SK-N-SH (cell line): ENCODE data around the gene PAPOLB.

Experiments used
- CHD2 ChIP-seq: fragments of 150-350 bp; IDR thresholded peaks from 2 replicates; pipeline ENCODE4 v1.6.1; 2018; ENCODE audit warnings: low read length; ENCODE audit not compliant: partially characterized antibody
- EP300 ChIP-seq, 2 experiments: IDR thresholded peaks; 2 replicates each; pipeline versions ENCODE4 v1.4.0 to v1.6.1; 2012; ENCODE audit warnings: borderline replicate concordance in 1 of 2, low read depth in 1 of 2, low read length in 1 of 2
- POLR2AphosphoS5 ChIP-seq: IDR thresholded peaks from 2 replicates; pipeline ENCODE4 v1.6.1; 2012; ENCODE audit warnings: low read depth, low read length
- RCOR1 ChIP-seq: fragments of 150-350 bp; IDR thresholded peaks from 2 replicates; pipeline ENCODE4 v1.6.1; 2017; ENCODE audit warnings: antibody characterized with exemption, low read length
- TCF12 ChIP-seq: IDR thresholded peaks from 2 replicates; pipeline ENCODE4 v1.4.0; 2012
- TF ChIP-seq, protein P1 (sequence below): fragments of 200-600 bp; sonication (generic); IDR thresholded peaks from 2 replicates; pipeline ENCODE4 v1.6.1; 2017; ENCODE audit warnings: antibody characterized with exemption, mild to moderate bottlenecking, moderate library complexity
- TF ChIP-seq, protein P2 (sequence below): IDR thresholded peaks from 2 replicates; pipeline ENCODE4 v1.4.0; 2012; ENCODE audit warnings: low read depth
- TF ChIP-seq, protein P3 (sequence below): fragments of 150-350 bp; IDR thresholded peaks from 2 replicates; pipeline ENCODE4 v1.6.1; 2016; ENCODE audit warnings: mild to moderate bottlenecking, low read depth, low read length
- TF ChIP-seq, protein P4 (sequence below): IDR thresholded peaks from 2 replicates; pipeline ENCODE4 v1.4.0; 2012; ENCODE audit warnings: low read depth, borderline replicate concordance

DNA sequence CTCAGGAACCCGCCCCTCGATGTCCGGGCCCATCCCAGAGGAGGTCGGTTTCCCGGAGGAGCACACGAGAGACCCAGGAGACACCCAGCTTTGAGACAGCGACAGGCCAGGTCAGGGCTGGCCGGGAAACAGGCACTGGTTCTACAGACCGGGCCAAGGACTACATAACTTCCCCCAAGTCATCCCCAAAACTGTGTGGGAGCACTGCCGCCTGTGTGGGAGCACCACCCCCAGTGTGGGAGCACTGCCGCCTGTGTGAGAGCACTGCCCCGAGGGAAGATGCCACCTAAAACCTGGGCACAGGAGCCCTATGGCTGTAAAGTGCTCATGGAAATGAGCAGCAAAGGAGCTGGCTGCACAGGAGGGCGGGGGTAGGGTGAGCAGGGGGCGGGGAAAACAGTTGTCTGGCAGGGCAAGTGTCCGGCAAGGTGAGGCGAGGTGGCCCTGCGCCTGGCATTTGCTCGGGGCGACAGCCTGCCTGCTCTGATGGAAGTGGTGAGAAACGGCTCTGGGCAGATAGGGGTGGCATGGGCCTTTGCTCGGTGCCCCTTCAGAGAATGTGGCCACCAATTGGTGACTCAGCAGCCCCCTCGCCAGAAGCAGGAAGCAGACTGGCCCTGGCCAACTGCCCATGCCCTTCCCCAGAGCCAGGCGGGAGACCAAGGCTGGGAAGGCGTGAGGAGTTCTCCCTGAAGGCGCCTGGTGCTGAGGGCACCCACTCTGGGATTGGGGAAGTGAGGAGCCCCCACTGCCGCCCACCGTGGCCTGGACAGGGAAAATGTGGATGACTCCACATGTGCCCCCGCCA is 26.2 kb downstream of the PAPOLB start:
- no peak for TF ChIP-seq TCF12
- TF ChIP-seq, protein P1, sequence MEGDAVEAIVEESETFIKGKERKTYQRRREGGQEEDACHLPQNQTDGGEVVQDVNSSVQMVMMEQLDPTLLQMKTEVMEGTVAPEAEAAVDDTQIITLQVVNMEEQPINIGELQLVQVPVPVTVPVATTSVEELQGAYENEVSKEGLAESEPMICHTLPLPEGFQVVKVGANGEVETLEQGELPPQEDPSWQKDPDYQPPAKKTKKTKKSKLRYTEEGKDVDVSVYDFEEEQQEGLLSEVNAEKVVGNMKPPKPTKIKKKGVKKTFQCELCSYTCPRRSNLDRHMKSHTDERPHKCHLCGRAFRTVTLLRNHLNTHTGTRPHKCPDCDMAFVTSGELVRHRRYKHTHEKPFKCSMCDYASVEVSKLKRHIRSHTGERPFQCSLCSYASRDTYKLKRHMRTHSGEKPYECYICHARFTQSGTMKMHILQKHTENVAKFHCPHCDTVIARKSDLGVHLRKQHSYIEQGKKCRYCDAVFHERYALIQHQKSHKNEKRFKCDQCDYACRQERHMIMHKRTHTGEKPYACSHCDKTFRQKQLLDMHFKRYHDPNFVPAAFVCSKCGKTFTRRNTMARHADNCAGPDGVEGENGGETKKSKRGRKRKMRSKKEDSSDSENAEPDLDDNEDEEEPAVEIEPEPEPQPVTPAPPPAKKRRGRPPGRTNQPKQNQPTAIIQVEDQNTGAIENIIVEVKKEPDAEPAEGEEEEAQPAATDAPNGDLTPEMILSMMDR, result no peak
- TF ChIP-seq CHD2, result no peak
- TF ChIP-seq, protein P2, sequence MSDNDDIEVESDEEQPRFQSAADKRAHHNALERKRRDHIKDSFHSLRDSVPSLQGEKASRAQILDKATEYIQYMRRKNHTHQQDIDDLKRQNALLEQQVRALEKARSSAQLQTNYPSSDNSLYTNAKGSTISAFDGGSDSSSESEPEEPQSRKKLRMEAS, result no peak
- no peak for TF ChIP-seq POLR2AphosphoS5
- TF ChIP-seq RCOR1, result no peak
- TF ChIP-seq, protein P3, sequence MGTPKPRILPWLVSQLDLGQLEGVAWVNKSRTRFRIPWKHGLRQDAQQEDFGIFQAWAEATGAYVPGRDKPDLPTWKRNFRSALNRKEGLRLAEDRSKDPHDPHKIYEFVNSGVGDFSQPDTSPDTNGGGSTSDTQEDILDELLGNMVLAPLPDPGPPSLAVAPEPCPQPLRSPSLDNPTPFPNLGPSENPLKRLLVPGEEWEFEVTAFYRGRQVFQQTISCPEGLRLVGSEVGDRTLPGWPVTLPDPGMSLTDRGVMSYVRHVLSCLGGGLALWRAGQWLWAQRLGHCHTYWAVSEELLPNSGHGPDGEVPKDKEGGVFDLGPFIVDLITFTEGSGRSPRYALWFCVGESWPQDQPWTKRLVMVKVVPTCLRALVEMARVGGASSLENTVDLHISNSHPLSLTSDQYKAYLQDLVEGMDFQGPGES, result no peak
- TF ChIP-seq, protein P4, sequence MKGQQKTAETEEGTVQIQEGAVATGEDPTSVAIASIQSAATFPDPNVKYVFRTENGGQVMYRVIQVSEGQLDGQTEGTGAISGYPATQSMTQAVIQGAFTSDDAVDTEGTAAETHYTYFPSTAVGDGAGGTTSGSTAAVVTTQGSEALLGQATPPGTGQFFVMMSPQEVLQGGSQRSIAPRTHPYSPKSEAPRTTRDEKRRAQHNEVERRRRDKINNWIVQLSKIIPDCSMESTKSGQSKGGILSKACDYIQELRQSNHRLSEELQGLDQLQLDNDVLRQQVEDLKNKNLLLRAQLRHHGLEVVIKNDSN, result no peak
- TF ChIP-seq EP300 (IDR thresholded peaks at IDR 0.05; ENCODE audit: borderline replicate concordance in 1 of 2, low read depth in 1 of 2, low read length in 1 of 2), result no peak
